ENCODE results near the gene MBP. TPM values are rescaled to one million over a fixed set of nuclear protein-coding genes. Genes with fewer than 3 reads are reported as not detected.

MBP gene
- total and polyA plus RNA-seq, 2 of the 13 experiments (the other 11 are each of a cell fraction or from before 2014, with no cell fraction given), result 5.0 to 8.5 TPM

GRCh38 chr18:77054606-77055428 lies 77.8 kb downstream of the MBP start (continued):
- TF ChIP-seq SIN3A (IDR thresholded peaks at IDR 0.05; ENCODE audit: borderline replicate concordance, low read depth, low read length) (no peak), SALL1 (CRISPR knock-in tag; IDR thresholded peaks at IDR 0.05) (peak; percentile 91), KAT7 (CRISPR knock-in tag; IDR thresholded peaks at IDR 0.05; ENCODE audit: borderline replicate concordance) (0 out of 2 replicates have a peak, but pooled peaks have one; percentile 42), ASH2L (IDR thresholded peaks at IDR 0.05; ENCODE audit: insufficient read length, low read depth, low read length) (peak; percentile 50), GATAD1 (CRISPR knock-in tag; IDR thresholded peaks at IDR 0.05) (peak; percentile 34; the same call in 1 of the 2 replicates), JUND (CRISPR knock-in tag; IDR thresholded peaks at IDR 0.05) (0 out of 2 replicates have a peak, but pooled peaks have one; percentile 58), ZNF564 (CRISPR knock-in tag; IDR thresholded peaks at IDR 0.05) (no peak), ZNF687 (CRISPR knock-in tag; IDR thresholded peaks at IDR 0.05) (peak; percentile 84), RXRB (CRISPR knock-in tag; IDR thresholded peaks at IDR 0.05; ENCODE audit: borderline replicate concordance) (peak; percentile 96), YEATS4 (CRISPR knock-in tag; IDR thresholded peaks at IDR 0.05; ENCODE audit: borderline replicate concordance) (peak; percentile 65; the same call in 1 of the 2 replicates), CCAR2 (optimal IDR thresholded peaks at IDR 0.05; ENCODE audit: low read depth, low read length) (no peak), ELF1 (CRISPR knock-in tag; IDR thresholded peaks at IDR 0.05) (peak; percentile 35), FIP1L1 (IDR thresholded peaks at IDR 0.05; ENCODE audit: borderline replicate concordance, insufficient read depth, low read depth, low read length) (no peak), ZNF775 (CRISPR knock-in tag; IDR thresholded peaks at IDR 0.05; ENCODE audit: borderline replicate concordance) (no peak), ADNP (CRISPR knock-in tag; IDR thresholded peaks at IDR 0.05) (no peak), REXO4 (CRISPR knock-in tag; IDR thresholded peaks at IDR 0.05; ENCODE audit: borderline replicate concordance) (no peak), ZBED4 (CRISPR knock-in tag; IDR thresholded peaks at IDR 0.05; ENCODE audit: borderline replicate concordance) (0 out of 2 replicates have a peak, but pooled peaks have one; percentile 52), REPIN1 (CRISPR knock-in tag; IDR thresholded peaks at IDR 0.05; ENCODE audit: borderline replicate concordance, low read depth) (peak; percentile 68), BORCS8-MEF2B (CRISPR knock-in tag; IDR thresholded peaks at IDR 0.05) (no peak), MTA1 (CRISPR knock-in tag; IDR thresholded peaks at IDR 0.05; ENCODE audit: borderline replicate concordance) (peak; percentile 46; the same call in 1 of the 2 replicates), ZNF350 (CRISPR knock-in tag; IDR thresholded peaks at IDR 0.05; ENCODE audit: borderline replicate concordance, low read depth) (no peak; the same call in 1 of the 2 replicates)

All from HepG2 (cell line).